ENCODE data around the gene EZR.

EZR gene

DNA sequence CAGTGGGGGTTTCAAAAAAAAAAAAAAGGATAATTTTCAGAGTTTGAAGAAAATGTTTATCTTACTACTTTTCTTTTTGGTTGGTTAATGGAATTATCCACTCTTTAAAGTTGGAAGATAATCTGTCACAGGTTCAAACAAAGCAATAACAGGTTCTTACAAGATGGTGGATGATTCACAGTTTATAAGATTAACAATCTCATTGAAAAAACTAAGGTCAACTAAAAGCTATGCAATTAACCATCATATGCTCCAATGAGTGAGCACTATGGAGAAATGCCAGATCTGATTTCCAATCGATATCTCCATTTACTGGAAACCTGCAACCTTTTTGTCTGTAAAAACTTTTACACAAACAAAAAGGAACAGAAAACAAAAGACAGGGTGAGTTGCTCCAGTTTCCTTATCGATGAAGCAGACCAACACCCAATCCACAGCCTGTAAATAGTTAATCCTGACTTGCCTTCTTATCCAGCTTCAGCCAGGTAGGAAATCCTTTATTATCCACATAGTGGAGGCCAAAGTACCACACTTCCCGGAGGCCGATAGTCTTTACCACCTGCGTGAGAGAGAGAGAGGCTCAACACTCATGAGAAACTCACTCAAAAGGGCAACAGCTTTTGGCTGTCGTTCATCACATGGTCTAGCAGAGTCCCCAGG is 32.4 kb downstream of the EZR start:
- no peak for TF ChIP-seq FOXP2 (optimal IDR thresholded peaks at IDR 0.05; ENCODE audit: borderline replicate concordance, extremely low read depth, extremely low read length, insufficient read depth)
- no peak for TF ChIP-seq SIN3A (IDR thresholded peaks at IDR 0.05; ENCODE audit: borderline replicate concordance, insufficient read depth, low read length)
- no peak for TF ChIP-seq TAF1 (IDR thresholded peaks at IDR 0.05; ENCODE audit: borderline replicate concordance, insufficient read depth, low read length)
- TF ChIP-seq, protein P1, sequence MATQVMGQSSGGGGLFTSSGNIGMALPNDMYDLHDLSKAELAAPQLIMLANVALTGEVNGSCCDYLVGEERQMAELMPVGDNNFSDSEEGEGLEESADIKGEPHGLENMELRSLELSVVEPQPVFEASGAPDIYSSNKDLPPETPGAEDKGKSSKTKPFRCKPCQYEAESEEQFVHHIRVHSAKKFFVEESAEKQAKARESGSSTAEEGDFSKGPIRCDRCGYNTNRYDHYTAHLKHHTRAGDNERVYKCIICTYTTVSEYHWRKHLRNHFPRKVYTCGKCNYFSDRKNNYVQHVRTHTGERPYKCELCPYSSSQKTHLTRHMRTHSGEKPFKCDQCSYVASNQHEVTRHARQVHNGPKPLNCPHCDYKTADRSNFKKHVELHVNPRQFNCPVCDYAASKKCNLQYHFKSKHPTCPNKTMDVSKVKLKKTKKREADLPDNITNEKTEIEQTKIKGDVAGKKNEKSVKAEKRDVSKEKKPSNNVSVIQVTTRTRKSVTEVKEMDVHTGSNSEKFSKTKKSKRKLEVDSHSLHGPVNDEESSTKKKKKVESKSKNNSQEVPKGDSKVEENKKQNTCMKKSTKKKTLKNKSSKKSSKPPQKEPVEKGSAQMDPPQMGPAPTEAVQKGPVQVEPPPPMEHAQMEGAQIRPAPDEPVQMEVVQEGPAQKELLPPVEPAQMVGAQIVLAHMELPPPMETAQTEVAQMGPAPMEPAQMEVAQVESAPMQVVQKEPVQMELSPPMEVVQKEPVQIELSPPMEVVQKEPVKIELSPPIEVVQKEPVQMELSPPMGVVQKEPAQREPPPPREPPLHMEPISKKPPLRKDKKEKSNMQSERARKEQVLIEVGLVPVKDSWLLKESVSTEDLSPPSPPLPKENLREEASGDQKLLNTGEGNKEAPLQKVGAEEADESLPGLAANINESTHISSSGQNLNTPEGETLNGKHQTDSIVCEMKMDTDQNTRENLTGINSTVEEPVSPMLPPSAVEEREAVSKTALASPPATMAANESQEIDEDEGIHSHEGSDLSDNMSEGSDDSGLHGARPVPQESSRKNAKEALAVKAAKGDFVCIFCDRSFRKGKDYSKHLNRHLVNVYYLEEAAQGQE (IDR thresholded peaks at IDR 0.05; ENCODE audit: insufficient read depth in 1 of 2, low read depth in 2 of 2, low read length in 2 of 2) = no peak
- TF ChIP-seq POLR2AphosphoS5 (IDR thresholded peaks at IDR 0.05; ENCODE audit: low read depth, low read length) = no peak

GRCh38 chr6:158785036-158785435 is 34.1 kb downstream of the EZR start:
- TF ChIP-seq, protein P1 (IDR thresholded peaks at IDR 0.05; ENCODE audit: insufficient read depth in 1 of 2, low read depth in 2 of 2, low read length in 2 of 2) = no peak
- TF ChIP-seq FOXP2 (optimal IDR thresholded peaks at IDR 0.05; ENCODE audit: borderline replicate concordance, extremely low read depth, extremely low read length, insufficient read depth) (no peak), SIN3A (IDR thresholded peaks at IDR 0.05; ENCODE audit: borderline replicate concordance, insufficient read depth, low read length) (no peak), TAF1 (IDR thresholded peaks at IDR 0.05; ENCODE audit: borderline replicate concordance, insufficient read depth, low read length) (no peak), POLR2AphosphoS5 (IDR thresholded peaks at IDR 0.05; ENCODE audit: low read depth, low read length) (no peak)

- TF ChIP-seq TAF1 (IDR thresholded peaks at IDR 0.05; ENCODE audit: borderline replicate concordance, insufficient read depth, low read length) (no peak), POLR2AphosphoS5 (IDR thresholded peaks at IDR 0.05; ENCODE audit: low read depth, low read length) (no peak), SIN3A (IDR thresholded peaks at IDR 0.05; ENCODE audit: borderline replicate concordance, insufficient read depth, low read length) (no peak), FOXP2 (optimal IDR thresholded peaks at IDR 0.05; ENCODE audit: borderline replicate concordance, extremely low read depth, extremely low read length, insufficient read depth) (no peak)
- TF ChIP-seq, protein P1 (IDR thresholded peaks at IDR 0.05; ENCODE audit: insufficient read depth in 1 of 2, low read depth in 2 of 2, low read length in 2 of 2) = no peak
Measured at GRCh38 chr6:158784505-158784904, 34.7 kb downstream of the EZR start.

DNA sequence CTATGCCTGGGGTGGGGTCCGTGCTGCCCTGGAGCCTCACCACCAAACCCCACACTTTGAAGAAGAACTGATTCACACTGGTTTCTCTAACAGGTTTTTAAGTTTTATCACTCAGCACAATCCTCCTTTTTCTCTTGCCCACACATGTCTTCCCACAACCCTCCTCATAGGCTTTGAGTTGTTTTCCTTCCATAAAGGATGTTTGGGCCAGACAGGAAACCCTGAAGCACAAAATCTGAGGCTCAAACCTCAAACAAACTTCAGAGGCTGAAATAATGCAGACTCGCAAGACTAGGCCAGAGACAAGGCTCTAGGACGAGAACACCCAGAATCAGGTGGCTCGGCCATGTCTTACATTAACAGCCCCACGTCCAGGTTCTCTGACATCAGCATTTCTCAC is 35.3 kb downstream of the EZR start:
- TF ChIP-seq, protein P1 (IDR thresholded peaks at IDR 0.05; ENCODE audit: insufficient read depth in 1 of 2, low read depth in 2 of 2, low read length in 2 of 2) = no peak
- TF ChIP-seq POLR2AphosphoS5 (IDR thresholded peaks at IDR 0.05; ENCODE audit: low read depth, low read length) (no peak), SIN3A (IDR thresholded peaks at IDR 0.05; ENCODE audit: borderline replicate concordance, insufficient read depth, low read length) (no peak), TAF1 (IDR thresholded peaks at IDR 0.05; ENCODE audit: borderline replicate concordance, insufficient read depth, low read length) (no peak), FOXP2 (optimal IDR thresholded peaks at IDR 0.05; ENCODE audit: borderline replicate concordance, extremely low read depth, extremely low read length, insufficient read depth) (no peak)

DNA sequence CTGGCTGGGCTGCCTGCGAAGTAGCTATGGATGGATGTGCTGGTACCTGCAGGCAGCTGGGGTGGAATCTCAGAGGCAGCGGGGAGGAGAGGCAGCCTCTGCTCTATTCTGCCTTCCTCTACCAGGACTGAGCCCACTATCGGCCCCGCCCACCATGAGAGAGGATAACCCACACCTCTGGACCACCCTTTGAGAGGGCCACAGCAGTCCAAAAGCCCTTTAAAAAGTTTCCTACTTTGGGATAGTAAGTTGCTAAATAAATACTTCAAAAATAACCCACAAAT is 36.1 kb downstream of the EZR start:
- no peak for TF ChIP-seq POLR2AphosphoS5 (IDR thresholded peaks at IDR 0.05; ENCODE audit: low read depth, low read length)
- TF ChIP-seq SIN3A (IDR thresholded peaks at IDR 0.05; ENCODE audit: borderline replicate concordance, insufficient read depth, low read length) = no peak
- TF ChIP-seq, protein P1 (IDR thresholded peaks at IDR 0.05; ENCODE audit: insufficient read depth in 1 of 2, low read depth in 2 of 2, low read length in 2 of 2) = no peak
- no peak for TF ChIP-seq TAF1 (IDR thresholded peaks at IDR 0.05; ENCODE audit: borderline replicate concordance, insufficient read depth, low read length)
- no peak for TF ChIP-seq FOXP2 (optimal IDR thresholded peaks at IDR 0.05; ENCODE audit: borderline replicate concordance, extremely low read depth, extremely low read length, insufficient read depth)
